Cerebellar cortex (tissue), 1 donor: ENCODE data around the gene RAB3B.
"Not testable (repeated sequence)": the region's sequence is repeated elsewhere in the genome, so short reads cannot be mapped to it uniquely, and the experiment has no call there.

Experiments used
- DNase-seq: peaks from one replicate; pipeline ENCODE4 v3.0.0-alpha.2; 2015; ENCODE audit warnings: low spot score

RAB3B gene, protein sequence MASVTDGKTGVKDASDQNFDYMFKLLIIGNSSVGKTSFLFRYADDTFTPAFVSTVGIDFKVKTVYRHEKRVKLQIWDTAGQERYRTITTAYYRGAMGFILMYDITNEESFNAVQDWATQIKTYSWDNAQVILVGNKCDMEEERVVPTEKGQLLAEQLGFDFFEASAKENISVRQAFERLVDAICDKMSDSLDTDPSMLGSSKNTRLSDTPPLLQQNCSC

DNA sequence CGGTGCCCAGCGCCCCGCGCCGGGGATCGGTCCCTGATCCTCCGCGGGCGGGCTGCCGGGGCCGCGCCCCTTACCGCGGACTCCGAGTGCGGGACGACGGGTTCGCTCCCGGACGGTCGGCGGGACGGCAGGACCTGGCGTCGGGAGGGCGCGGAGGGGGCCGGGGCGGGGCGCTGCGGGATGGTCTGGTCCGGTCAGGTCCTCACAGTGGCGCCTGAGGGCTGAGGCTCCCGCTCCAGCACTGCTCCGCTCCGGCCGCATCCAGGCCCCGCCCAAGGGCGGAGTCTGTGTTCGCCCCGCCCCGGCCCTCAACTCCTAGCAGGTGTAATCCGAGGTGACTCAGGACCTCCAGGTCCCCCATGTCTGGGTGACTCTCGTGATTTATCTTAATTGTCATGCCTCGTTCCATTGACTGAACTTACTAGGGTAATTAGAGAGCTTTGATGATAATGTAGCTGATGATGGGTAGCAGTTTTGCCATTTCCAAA is at the start of gene RAB3B:
TSS of gene RAB3B (minus strand) at position 223 of the 488 bp plus-strand sequence. CDS start 13,583 bp downstream, outside the sequence.
- peak; percentile 34 for DNase-seq

DNA sequence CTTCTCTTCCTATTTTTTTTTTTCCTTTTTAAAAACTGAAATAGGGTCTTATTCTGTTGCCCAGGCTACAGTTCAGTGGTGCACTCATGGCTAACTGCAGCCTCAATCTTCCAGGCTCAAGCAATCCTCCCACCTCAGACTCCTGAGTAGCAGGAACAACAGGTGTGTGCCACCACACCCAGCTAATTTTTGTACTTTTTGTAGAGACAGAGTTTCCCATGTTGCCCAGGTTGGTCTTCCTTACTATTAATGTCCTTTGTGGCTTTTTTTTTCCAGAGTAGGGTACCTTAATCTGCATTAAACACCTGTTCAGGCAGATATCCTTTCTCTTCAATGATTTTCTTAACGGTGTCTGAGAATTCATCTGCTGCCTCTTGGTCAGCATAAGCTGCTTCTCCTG is 47.4 kb upstream of the RAB3B start:
- no peak for DNase-seq

DNA sequence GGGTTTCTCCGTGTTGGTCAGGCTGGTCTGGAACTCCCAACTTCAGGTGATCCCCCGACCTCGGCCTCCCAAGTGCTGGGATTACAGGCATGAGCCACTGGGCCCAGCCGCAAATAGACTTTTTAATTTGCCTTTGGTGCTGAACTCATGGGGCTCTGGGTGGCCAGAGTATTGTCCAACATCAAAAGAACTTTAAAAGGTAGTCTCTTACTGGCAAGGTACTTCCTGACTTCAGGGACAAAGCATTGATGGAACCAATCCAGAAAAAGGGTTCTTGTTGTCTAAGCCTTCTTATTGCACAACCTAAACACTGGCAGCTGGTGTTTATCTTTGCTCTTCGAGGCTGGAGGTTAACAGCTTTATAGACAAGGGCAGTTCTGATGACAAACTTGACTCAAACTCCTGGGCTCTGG is 46.9 kb upstream of the RAB3B start:
- no peak for DNase-seq

DNA sequence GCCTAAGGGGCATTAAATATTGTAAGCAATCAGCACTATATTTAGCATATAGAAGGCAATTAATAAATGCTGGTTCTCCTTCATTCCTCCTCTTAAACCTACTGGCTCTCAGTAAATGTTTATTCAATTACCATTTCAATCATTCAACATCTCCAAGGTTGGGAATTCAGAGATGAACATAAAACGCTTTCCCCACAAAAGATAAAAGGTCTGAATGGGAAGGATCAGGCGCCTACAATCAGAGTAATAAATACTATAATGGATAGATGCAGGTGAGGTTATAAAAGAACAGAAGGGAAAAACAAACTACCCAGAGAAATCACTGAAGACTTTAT is 43.5 kb upstream of the RAB3B start:
- no peak for DNase-seq

DNA sequence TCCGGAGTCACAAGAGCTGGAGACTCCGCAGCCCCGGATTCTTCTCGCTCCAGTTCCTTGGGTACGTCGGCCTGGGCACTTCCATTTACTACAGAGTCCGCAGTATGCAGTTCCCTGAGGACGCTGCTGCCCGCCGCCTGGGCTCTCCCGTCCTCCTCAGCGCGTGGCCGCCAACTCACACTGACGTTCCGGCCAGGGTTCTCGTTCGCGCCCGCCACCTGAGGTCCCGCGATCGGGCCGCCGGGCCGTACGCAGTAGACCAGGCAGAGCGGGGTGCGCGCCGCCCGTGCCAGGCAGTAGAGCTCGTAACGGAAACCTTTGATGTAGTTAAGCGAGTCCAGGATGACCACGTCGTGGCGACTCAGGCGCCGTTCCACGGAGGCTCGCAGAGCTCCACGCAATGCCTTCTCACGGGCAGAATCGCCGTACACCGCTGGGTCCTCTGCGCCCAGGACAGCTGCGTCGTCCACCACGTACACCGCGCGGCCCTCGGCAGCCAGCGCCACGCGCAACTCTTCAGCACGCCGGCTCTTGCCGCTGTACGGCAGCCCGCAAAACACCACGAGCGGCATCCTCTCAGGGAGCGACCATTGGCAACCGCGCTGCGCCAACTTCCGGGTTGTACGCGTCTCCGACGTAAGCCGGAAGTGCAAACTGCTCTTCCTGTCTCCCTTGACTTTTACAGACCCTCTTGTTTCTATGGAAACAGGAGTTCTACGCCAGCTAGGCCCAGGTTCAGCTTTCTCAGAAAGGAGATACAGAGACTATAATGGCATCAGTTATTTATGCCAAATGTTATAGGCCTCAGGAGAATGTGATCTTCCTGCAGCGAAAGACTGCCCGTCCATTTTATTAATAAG is 42.9 kb upstream of the RAB3B start, which contains the start of gene KTI12:
TSS of gene KTI12 (minus strand) at position 621 of the 860 bp plus-strand sequence. CDS start at position 572, 49 bp downstream.
- DNase-seq, result peak; percentile 96

DNA sequence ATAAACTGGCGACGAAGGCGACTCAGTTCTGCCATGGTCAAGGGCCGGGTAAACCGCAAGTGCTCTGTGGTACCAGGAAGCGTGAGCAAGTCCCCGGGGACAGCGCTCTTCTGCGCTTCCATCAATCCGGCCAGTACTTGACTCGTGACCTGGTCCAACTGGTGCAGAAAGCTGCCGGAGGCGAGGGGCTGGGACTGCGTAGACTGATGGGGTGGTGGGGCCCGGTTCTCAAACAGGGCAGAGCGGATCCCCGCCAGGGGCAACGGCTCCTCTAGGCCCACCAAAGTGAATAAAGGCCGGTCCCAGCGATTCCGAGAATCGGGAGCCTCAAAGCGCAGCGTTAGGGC is 42.3 kb upstream of the RAB3B start:
- DNase-seq, result peak; percentile 27

DNA sequence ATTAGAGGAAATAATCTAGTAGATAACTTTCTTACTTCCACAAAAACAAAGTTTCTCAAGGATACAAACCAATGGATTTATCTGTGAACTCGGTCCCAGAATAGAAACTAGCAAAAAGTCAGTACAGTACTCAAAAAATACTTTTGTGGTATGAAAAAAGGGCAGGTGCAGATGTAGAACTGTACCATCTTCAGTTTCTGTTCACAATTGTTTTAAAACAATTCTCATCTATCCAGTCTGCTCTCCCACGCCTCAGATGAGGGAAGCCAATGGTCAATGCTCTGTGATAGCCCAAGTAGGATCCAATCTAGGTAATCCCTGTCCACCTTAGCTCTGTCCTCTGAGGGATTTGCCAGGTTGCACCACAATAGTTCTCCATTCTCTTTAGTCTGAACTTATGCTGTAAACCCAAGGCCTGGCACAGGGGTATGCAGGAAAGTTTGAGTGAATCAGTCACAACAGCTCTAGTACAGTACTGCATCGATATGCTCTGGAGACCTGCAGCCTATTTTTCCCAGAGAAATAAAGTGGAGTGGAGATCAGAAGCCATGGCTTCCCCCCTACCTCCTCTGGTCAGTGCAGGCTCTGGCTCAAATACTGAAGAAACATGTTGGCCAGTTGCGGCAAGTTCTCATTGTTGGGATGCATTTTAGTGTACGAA is 41.8 kb upstream of the RAB3B start:
- no peak for DNase-seq

DNA sequence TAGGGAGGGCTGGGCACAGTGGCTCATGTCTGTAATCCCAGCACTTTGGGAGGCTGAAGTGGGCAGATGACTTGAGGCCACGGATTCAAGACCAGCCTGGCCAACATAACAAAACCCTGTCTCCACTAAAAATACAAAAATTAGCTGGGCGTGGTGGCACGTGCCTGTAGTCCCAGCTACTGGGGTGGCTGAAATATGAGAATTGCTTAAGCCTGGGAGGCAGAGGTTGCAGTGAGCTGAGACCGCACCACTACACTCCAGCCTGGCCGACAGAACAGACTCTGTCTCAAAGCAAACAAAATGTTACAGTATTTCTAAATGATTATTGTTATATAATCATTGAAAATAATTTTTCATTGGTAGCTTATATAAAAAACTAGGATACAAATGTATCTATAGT is 38.3 kb upstream of the RAB3B start:
- DNase-seq, result not testable (repeated sequence)

DNA sequence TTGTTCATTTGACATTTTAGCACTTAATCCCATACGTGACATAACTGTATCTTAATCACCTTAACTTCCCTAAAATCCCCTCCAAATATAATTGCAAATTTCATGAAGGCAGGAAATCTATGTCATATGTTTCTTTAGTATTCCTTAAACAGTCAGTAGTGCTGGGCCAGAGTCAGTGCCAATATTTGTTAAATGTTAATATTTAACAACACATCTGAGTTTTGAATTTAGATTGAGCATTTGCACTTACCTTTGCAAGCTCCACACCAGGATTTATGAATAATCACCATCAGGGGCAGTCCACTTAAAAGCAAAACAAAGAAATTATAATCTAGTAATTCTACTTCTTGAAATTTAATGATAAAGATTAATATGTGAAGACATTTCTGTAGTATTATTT is 37.8 kb upstream of the RAB3B start:
- no peak for DNase-seq

DNA sequence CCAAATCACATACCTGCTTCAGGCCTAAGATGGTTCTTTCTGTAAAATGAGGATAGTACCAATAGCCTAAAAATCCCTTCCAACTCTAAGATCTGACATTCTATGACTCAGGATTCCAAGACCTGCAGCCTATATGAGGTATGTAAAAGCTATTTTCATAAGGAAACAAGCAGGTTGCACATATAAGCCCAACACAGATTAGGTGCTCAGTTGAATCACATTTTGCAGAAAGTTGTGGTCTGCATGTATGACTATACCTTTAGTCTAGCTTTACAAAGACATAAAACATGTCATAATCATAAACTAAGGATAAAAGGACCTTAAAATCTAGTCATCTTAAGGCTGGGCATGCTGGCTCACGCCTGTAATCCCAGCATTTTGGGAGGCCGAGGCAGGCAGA is 35.8 kb upstream of the RAB3B start:
- no peak for DNase-seq

DNA sequence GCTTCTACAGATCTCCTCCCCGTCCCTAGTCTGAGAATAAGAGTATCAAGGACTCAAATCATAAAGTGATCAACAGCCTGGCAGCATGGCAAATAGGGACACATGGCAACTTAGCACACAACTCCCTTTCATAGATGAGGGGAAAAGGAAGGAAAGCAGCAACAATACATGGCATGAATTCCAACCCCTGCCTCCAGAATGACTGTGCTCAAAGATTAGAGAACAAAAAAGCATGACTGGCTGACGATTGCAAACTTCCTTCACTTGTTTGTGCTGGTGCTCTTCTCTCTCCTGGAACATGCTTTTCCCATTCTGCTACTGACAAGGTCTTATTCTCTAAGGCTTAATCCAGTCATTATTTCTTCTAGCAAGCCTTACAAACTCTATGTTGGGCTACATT is 31.6 kb upstream of the RAB3B start:
- no peak for DNase-seq

DNA sequence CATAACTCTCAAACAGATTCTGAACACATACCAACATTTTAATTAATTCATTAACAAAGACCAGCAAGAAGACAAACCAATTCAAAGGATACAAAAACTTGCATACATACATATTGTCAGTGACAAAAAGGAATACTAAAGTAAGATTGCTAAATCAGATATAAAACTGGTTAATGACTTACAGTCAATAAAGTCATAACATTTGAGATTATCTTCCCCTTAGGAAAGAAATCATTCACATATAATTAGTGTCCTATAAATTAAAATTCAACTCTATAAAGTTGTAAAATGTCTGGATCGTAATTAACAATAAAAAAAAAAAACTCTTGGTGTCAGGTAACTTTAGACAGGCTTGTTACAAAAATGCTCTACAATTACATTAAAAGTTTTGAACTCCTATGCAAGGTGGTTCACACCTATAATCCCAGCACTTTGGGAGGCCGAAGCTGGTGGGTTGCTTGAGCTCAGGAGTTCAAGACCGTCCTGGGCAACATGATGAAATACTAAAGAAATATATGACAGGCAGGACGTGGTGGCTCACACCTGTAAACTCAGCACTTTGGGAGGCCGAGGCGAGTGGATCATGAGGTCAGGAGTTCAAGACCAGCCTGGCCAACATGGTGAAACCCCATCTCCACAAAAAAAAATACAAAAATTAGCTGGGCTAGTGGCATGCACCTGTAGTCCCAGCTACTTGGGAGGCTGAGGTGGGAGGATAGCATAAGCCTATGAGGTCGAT is 17.7 kb upstream of the RAB3B start:
- DNase-seq, result no peak

DNA sequence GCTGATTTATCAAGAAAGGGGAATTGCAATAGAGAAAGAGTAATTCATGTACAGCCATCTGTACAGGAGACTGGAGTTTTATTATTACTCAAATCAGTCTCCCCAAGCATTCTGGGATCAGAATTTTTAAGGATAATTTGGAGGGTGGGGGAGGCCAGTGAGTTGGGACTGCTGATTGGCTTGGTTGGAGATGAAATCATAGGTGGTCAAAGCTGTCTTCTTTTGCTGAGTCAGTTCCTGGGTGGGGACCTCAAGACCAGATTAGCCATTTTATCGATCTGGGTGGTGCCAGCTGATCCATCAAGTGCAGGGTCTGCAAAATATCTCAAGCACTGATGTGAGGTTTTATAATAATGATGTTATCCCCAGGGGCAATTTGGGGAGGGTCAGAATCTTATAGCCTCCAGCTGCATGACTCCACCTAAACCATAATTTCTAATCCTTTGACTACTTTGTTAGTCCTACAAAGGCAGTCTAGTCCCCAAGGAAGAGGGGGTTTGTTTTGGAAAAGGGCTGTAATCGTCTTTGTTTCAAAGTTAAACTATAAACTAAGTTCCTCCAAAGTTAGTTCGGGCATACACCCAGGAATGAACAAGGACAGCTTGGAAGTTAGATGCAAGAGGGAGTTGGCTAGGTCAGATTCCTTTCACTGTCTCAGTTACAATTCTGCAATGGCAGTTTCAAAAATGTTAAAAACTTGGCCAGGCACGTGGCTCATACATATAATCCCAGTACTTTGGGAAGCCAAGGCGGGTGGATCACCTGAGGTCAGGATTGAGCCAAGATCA is 16.9 kb upstream of the RAB3B start:
- no peak for DNase-seq

DNA sequence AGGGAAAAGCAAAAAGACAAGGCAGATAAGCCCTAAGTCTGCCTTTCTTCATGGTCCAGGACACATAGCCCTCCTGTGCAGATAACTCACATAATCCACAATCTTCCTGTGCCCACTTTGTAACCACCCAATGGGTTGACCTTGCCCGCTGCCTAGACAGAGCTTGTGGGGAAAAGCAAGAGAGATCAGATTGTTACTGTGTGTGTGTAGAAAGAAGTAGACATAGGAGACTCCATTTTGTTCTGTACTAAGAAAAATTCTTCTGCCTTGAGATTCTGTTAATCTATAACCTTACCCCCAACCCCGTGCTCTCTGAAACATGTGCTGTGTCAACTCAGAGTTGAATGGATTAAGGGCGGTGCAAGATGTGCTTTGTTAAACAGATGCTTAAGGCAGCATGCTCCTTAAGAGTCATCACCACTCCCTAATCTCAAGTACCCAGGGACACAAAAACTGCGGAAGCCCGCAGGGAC is 15.6 kb upstream of the RAB3B start:
- not testable (repeated sequence) for DNase-seq

DNA sequence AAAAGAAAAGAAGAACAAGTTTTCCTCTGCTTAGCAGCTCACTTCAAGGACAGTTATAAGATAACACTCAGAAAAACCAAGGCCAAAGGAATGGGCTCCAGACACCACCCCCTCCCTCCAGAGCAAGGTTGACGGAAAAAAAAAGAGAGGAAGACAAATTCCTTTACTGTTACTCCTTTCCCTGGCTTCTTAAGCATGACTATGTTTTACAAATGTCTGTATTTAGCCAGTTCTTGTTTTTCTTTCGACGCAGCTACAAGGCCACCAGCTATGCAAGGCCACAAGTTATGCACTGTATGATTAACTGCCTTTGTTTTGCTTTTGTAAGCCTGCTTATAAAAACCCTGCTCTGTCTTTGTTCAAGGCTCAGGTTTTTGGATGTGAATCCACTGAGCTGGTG is 15.0 kb upstream of the RAB3B start:
- DNase-seq, result not testable (repeated sequence)

DNA sequence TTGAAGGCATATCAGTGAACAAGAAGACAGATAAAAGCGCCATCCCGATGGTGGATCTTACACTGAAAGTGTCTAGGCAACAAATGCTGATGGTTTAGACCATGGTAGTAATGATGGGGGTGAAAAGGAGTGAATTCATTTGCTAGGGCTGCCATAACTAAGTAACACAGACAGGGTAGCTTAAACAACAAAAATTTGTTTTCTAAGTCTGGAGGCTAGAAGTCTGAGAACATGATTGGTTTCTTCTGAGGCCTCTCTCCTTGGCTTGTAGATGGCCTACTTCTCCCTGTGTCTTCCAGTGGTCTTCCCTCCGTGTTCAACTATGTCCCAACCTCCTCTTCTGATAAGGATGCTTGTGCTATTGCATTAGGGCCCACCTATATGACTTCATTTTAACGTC is 13.4 kb upstream of the RAB3B start:
- DNase-seq, result no peak

DNA sequence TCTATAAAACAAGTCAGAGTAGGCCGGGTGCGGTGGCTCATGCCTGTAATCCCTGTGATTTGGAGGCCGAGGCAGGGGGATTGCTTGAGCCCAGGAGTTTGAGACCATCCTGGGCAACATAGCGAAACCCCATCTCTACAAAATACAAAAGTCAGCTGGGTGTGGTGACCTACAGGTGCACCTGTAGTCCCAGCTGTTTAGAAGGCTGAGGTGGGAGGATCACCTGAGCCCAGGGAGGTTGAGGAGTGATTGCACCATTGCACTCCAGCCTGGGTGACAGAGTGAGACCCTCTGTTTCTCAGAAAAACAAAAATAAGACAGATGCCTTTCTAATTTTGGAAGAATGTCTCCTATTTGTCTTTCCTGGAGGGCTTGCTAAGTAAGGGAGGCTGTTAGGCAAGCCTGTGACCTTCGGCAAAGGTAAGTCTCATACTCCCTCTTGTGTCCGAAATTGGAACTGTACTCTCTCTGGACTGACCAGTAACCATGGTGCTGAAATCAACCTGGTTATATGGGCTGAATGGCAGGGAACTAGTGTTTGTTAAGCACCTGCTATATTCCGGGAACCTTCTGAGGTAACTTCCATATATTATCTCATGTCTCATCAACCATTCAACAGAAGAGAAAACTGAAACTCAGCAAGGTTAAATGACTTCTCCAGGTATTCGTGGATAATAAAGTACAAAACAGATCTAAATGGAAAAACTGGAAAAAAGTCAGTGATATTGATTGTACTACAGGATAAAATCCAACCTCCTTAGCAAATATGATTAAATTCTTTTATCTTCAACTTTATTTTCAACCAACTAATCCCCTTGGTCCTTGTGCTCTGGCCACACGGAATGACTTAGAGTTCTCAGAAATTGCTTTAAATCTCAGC is 11.8 kb upstream of the RAB3B start:
- peak; percentile 83 for DNase-seq

DNA sequence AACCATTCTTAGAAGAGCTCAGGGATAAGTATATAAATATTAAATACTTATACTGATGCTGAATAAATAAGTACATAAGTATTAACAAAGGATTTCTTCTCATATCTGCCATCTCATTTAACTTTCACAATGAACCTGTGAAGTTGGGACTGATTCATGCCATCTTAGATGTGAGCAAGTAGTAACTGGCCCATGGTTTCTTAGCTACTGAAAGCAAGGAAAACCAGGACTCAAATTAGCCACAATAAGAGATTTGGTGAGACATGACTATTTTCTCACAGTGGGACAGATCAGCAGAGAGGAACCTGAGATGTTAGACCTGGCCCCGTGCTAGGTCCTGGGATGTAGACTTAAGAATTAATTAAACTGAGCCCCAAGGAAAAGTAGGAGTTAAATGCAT is 8.2 kb upstream of the RAB3B start:
- no peak for DNase-seq

DNA sequence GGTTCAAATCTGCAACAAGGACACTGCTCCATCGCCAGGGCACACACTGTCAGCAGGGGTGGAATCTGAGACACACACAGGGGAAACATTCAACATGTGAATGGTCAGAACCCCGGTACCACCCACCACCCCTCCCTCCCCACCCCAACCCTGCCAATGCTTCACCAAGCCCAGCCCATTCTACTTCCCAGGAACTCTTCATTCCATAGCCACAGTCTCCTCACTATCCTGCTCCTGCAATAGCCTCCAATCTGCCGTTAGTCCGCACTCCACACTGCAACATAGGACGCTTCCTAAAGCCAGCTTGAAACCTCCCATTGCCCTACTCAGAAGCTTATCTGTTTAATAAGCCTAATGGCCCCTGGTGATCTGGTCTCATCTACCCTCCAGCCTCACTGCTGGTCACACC is 7.5 kb upstream of the RAB3B start:
- no peak for DNase-seq
